OCI-LY7 (cell line): Measurements from ENCODE around the gene PHACTR2.

Source experiments
- EZH2phosphoT487 ChIP-seq: fragments of 200-600 bp; sonication (generic); IDR thresholded peaks from 2 replicates; pipeline ENCODE4 v1.6.1; 2018; ENCODE audit warnings: low read depth, borderline replicate concordance, mild to moderate bottlenecking, mixed run types, antibody characterized with exemption, low read length, moderate library complexity, mixed read lengths
- TF ChIP-seq, protein P1 (sequence below): fragments of 200-600 bp; sonication (generic); conservative IDR thresholded peaks from 2 replicates; pipeline ENCODE4 v1.5.1; 2014; ENCODE audit warnings: mild to moderate bottlenecking, antibody characterized with exemption, low read length, moderate library complexity, mixed read lengths

DNA sequence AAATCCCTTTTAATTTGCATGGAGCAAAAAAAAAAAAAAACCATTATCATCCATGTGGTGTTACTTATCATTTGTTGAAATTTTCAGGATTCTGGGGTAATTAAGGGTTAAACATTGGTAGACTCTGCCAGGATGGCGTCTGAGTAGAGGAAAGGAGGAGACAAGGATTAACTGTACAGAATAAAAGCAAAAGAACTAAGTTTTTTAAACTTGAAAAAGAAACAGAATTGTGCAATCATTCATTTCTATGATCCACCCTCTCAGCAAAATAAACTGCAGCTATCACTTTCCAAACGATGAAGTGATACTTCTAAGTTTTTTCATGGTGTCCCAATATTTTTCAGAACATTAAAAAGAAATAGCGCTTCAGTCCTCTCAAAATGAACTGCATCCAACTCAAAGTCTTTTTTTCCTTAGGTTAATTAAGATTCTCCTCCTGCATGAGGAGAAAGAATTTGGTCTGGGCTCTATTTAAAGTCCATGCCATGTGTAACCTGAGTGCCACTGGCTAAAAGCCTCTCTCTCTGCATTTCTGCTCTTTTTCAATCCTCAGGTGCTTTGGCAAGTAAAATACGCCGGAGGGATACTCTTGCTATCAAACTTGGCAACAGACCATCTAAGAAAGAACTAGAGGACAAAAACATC, 95.9 kb downstream of the PHACTR2 start:
- TF ChIP-seq, protein P1, sequence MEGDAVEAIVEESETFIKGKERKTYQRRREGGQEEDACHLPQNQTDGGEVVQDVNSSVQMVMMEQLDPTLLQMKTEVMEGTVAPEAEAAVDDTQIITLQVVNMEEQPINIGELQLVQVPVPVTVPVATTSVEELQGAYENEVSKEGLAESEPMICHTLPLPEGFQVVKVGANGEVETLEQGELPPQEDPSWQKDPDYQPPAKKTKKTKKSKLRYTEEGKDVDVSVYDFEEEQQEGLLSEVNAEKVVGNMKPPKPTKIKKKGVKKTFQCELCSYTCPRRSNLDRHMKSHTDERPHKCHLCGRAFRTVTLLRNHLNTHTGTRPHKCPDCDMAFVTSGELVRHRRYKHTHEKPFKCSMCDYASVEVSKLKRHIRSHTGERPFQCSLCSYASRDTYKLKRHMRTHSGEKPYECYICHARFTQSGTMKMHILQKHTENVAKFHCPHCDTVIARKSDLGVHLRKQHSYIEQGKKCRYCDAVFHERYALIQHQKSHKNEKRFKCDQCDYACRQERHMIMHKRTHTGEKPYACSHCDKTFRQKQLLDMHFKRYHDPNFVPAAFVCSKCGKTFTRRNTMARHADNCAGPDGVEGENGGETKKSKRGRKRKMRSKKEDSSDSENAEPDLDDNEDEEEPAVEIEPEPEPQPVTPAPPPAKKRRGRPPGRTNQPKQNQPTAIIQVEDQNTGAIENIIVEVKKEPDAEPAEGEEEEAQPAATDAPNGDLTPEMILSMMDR: no peak
- no peak for TF ChIP-seq EZH2phosphoT487
